GM12878 (cell line): ENCODE measurements around the gene SYT1. TPM values are rescaled to one million over a fixed set of nuclear protein-coding genes. Genes with fewer than 3 reads are reported as not detected.

ENCODE experiments used
- ATAC-seq: fragments of 200-7000 bp; cut with Tn5 transposase; 3 replicates; pipeline ENCODE4 v1.9.1; 2020; ENCODE audit warnings: mild to moderate bottlenecking, moderate library complexity
- BruUV-seq: library from RNA; stranded (reverse); fragments of 400-500 nt; replicated peaks from 2 replicates; lab custom pipeline; 2021; lab: Mats Ljungman, UMichigan
- CTCF ChIA-PET: fragments of 300-600 bp; sonication (Branson Sonifier 250); formaldehyde crosslinking; extraction: SDS; loops from one replicate; lab custom pipeline; 2021; ENCODE audit warnings: inconsistent platforms; lab: Yijun Ruan, JAX
- POLR2A ChIA-PET: fragments of 350-600 bp; formaldehyde crosslinking; extraction: SDS; loops from one replicate; lab custom pipeline; 2021; ENCODE audit warnings: inconsistent platforms; lab: Charles Lee
- RAD21 ChIA-PET: fragments of 300-600 bp; sonication (Branson Sonifier 250); formaldehyde crosslinking; loops from one replicate; lab custom pipeline; 2023; ENCODE audit warnings: antibody characterized with exemption; ENCODE audit not compliant: unreplicated experiment; lab: Charles Lee
- SMC1A ChIA-PET: fragments of 300-600 bp; sonication (Branson Sonifier 250); formaldehyde crosslinking; loops from one replicate; lab custom pipeline; 2023; ENCODE audit not compliant: unreplicated experiment, uncharacterized antibody; lab: Charles Lee
- DNase-seq: peaks from one replicate; pipeline ENCODE4 v3.0.0-alpha.2; 2011; ENCODE audit warnings: low read depth, low spot score
- FAIRE-seq: peaks from 3 replicates; lab custom pipeline; 2011; peaks lifted over from hg19 to GRCh38; lab: Jason Lieb, UNC
- H2AFZ ChIP-seq: 2 replicates; pipeline ENCODE4 v1.6.0; 2011; ENCODE audit warnings: low read depth, low read length, control low read depth; ENCODE audit not compliant: control insufficient read depth
- H3K27ac ChIP-seq: 2 replicates; pipeline ENCODE4 v1.5.1; 2011; ENCODE audit warnings: control low read depth; ENCODE audit not compliant: control insufficient read depth, insufficient read depth
- H3K27me3 ChIP-seq, 2 experiments: replicated peaks in 1 of 2; 2 replicates each; pipeline versions ENCODE4 v1.6.0 to v1.6.1; 2011; ENCODE audit warnings: low read length in 1 of 2; ENCODE audit not compliant: control insufficient read depth in 2 of 2, insufficient read depth in 2 of 2
- H3K36me3 ChIP-seq, 2 experiments: 2 replicates each; pipeline ENCODE4 v1.5.1; 2011; ENCODE audit warnings: low read length in 1 of 2; ENCODE audit not compliant: control insufficient read depth in 2 of 2, insufficient read depth in 2 of 2
- H3K4me1 ChIP-seq: 2 replicates; pipeline ENCODE4 v1.6.1; 2011; ENCODE audit warnings: mild to moderate bottlenecking, low read length, moderate library complexity, mixed read lengths; ENCODE audit not compliant: control insufficient read depth, insufficient read depth
- H3K4me2 ChIP-seq: 2 replicates; pipeline ENCODE4 v1.6.0; 2011; ENCODE audit warnings: control low read depth; ENCODE audit not compliant: control insufficient read depth, insufficient read depth
- H3K4me3 ChIP-seq: fragments of 200-600 bp; sonication (generic); 2 replicates; pipeline ENCODE4 v1.5.1; 2016
- H3K79me2 ChIP-seq: 2 replicates; pipeline ENCODE4 v1.6.0; 2011; ENCODE audit warnings: low read length; ENCODE audit not compliant: control insufficient read depth, insufficient read depth
- H3K9ac ChIP-seq: 2 replicates; pipeline ENCODE4 v1.8.0; 2011; ENCODE audit warnings: low read length, control low read depth, mixed read lengths; ENCODE audit not compliant: control insufficient read depth, insufficient read depth
- H3K9me3 ChIP-seq: replicated peaks from 3 replicates; pipeline ENCODE4 v1.5.1; 2011; ENCODE audit warnings: mild to moderate bottlenecking, low read length; ENCODE audit not compliant: control insufficient read depth, insufficient read depth
- H4K20me1 ChIP-seq: 2 replicates; pipeline ENCODE4 v1.6.0; 2011; ENCODE audit not compliant: control insufficient read depth, insufficient read depth
- NFIC ChIP-seq: IDR thresholded peaks from 2 replicates; pipeline ENCODE4 v1.6.1; 2012; ENCODE audit warnings: low read depth, mild to moderate bottlenecking, inconsistent platforms, low read length, moderate library complexity
- RELA ChIP-seq: fragments of 450-650 bp; IDR thresholded peaks from 2 replicates; pipeline ENCODE4 v1.8.0; 2014; ENCODE audit warnings: borderline replicate concordance; ENCODE audit not compliant: partially characterized antibody
- SUPT20H ChIP-seq: IDR thresholded peaks from 2 replicates; pipeline ENCODE4 v1.6.1; 2011; ENCODE audit warnings: low read depth, mild to moderate bottlenecking, low read length, moderate library complexity, borderline replicate concordance; ENCODE audit not compliant: control insufficient read depth
- WGBS: methylation state at CpG from one replicate; pipeline ENCODE4 v1.1.6; 2016; ENCODE audit warnings: low lambda C conversion rate; ENCODE audit not compliant: insufficient replicate concordance, insufficient coverage; ENCODE audit errors: missing lambda C conversion rate; 5-methylcytosine and 5-hydroxymethylcytosine counted together
- in situ Hi-C: fragments of 300-500 bp; cut with MboI; formaldehyde crosslinking; loops from 9 replicates; pipeline ENCODE4 v1.14.3; 2018; ENCODE audit warnings: mixed read lengths
- intact Hi-C: fragments of 100-400 bp; cut with micrococcal nuclease; formaldehyde crosslinking; loops from one replicate; pipeline ENCODE4 v1.14.2; 2022; ENCODE audit not compliant: unreplicated experiment
- polyA plus RNA-seq, 11 experiments: library from polyadenylated mRNA; depleted of rRNA in 4 of 11; unstranded in 6 of 11; stranded (reverse) in 5 of 11; fragments of >200 nt; fragmentation: Nextera tagmentation in 4 of 11; fragmentation: Illumina TruSeq in 1 of 11; extraction: Ambion mirVana in 4 of 11; extraction: Trizol in 1 of 11; gene quantifications; 1 replicate in 1 of 11; 2 replicates in 10 of 11; pipeline versions ENCODE4 v1.2.1 to v1.2.3, GENCODE V29; 2011 to 2016; ENCODE audit warnings: inconsistent platforms in 2 of 11, missing spikeins in 2 of 11, low read depth in 1 of 11
- total RNA-seq, 4 experiments: library from RNA; depleted of rRNA in 3 of 4; stranded (reverse); fragments of >200 nt in 3 of 4; fragmentation: Illumina TruSeq in 1 of 4; extraction: Trizol in 1 of 4; gene quantifications; 2 replicates each; pipeline versions ENCODE4 v1.2.1 to v1.2.3, GENCODE V29; 2013 to 2021
- TF ChIP-seq, protein P1 (sequence below), 3 experiments: IDR thresholded peaks in 2 of 3; conservative IDR thresholded peaks in 1 of 3; 2 replicates each; pipeline ENCODE4 v1.5.1; 2011; ENCODE audit warnings: low read depth in 3 of 3, low read length in 3 of 3, mild to moderate bottlenecking in 3 of 3, control low read depth in 2 of 3, moderate library complexity in 2 of 3, inconsistent platforms in 1 of 3, mixed read lengths in 1 of 3; ENCODE audit not compliant: control insufficient read depth in 2 of 3, insufficient read depth in 1 of 3; ENCODE audit errors: extremely low read depth in 1 of 3
- TF ChIP-seq, protein P2 (sequence below): fragments of 150-350 bp; IDR thresholded peaks from 2 replicates; pipeline ENCODE4 v1.6.1; 2014; ENCODE audit warnings: mild to moderate bottlenecking, low read depth, low read length

Gene SYT1
- total and polyA plus RNA-seq, 10 of the 15 experiments (the other 5 are each of a cell fraction or from before 2014, with no cell fraction given) = 0.10 to 0.28 TPM; not detected in 8

DNA sequence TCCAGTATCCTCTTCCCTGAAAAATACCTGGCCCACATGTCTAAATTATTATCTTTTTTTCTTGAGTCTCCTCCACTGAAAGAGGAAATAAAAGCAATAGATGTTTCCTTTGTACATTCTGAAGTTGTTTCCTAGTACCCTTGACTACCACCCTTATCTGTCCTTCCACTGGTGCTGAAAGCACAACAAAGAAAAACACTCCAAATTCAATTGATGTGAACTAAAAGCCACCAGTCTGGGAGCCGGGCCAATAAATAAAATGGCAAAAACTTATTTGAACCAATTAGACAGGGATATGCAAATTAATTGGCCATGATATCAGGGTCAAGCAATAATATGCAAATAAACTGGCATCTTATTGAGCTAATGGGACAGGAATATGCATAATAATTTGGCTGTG is 495.7 kb downstream of the SYT1 start:
- in situ Hi-C loops = no loop called here
- H4K20me1 ChIP-seq = no peaks in the 10 kb centered on the region
- H3K79me2 ChIP-seq = no peaks in the 10 kb centered on the region
- ChIA-PET SMC1A (no interaction called here), POLR2A (no interaction called here), CTCF (no interaction called here), RAD21 (no interaction called here)
- no TSS peak for BruUV-seq
- TF ChIP-seq, protein P1, sequence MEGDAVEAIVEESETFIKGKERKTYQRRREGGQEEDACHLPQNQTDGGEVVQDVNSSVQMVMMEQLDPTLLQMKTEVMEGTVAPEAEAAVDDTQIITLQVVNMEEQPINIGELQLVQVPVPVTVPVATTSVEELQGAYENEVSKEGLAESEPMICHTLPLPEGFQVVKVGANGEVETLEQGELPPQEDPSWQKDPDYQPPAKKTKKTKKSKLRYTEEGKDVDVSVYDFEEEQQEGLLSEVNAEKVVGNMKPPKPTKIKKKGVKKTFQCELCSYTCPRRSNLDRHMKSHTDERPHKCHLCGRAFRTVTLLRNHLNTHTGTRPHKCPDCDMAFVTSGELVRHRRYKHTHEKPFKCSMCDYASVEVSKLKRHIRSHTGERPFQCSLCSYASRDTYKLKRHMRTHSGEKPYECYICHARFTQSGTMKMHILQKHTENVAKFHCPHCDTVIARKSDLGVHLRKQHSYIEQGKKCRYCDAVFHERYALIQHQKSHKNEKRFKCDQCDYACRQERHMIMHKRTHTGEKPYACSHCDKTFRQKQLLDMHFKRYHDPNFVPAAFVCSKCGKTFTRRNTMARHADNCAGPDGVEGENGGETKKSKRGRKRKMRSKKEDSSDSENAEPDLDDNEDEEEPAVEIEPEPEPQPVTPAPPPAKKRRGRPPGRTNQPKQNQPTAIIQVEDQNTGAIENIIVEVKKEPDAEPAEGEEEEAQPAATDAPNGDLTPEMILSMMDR (IDR thresholded peaks at IDR 0.05 in 2 of 3, conservative IDR thresholded peaks at IDR 0.05 in 1 of 3; ENCODE audit: control insufficient read depth in 2 of 3, extremely low read depth in 1 of 3, insufficient read depth in 1 of 3, low read depth in 3 of 3, low read length in 3 of 3) = no peak
- TF ChIP-seq, protein P2, sequence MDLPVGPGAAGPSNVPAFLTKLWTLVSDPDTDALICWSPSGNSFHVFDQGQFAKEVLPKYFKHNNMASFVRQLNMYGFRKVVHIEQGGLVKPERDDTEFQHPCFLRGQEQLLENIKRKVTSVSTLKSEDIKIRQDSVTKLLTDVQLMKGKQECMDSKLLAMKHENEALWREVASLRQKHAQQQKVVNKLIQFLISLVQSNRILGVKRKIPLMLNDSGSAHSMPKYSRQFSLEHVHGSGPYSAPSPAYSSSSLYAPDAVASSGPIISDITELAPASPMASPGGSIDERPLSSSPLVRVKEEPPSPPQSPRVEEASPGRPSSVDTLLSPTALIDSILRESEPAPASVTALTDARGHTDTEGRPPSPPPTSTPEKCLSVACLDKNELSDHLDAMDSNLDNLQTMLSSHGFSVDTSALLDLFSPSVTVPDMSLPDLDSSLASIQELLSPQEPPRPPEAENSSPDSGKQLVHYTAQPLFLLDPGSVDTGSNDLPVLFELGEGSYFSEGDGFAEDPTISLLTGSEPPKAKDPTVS = no peak
- no peak for TF ChIP-seq SUPT20H
- no peak for TF ChIP-seq NFIC
- no peak for TF ChIP-seq RELA
- TF ChIP-seq, all 136 proteins: peak for 0
- H2AFZ ChIP-seq = no peak overlapping the region
- no peaks in the 10 kb centered on the region for H3K36me3 ChIP-seq
- WGBS = 0% methylated on average over 1 of the region's 1 CpG
- no peak overlapping the region for H3K27ac ChIP-seq
- H3K4me3 ChIP-seq = no peak overlapping the region
- no peaks in the 10 kb centered on the region for H3K27me3 ChIP-seq
- no peaks in the 10 kb centered on the region for H3K9me3 ChIP-seq
- H3K4me1 ChIP-seq = no peaks in the 10 kb centered on the region
- no peak overlapping the region for H3K9ac ChIP-seq
- intact Hi-C loops = no loop called here
- DNase-seq (no peak), FAIRE-seq (no peak), ATAC-seq (no peak)
- no peak overlapping the region for H3K4me2 ChIP-seq
